ENCODE measurements around the gene HSPB8.
A peak's percentile ranks its signal among the peaks of the same experiment; 100 is the strongest.
"Not testable (repeated sequence)": the region's sequence is repeated elsewhere in the genome, so short reads cannot be mapped to it uniquely, and the experiment has no call there.

The HSPB8 gene

DNA sequence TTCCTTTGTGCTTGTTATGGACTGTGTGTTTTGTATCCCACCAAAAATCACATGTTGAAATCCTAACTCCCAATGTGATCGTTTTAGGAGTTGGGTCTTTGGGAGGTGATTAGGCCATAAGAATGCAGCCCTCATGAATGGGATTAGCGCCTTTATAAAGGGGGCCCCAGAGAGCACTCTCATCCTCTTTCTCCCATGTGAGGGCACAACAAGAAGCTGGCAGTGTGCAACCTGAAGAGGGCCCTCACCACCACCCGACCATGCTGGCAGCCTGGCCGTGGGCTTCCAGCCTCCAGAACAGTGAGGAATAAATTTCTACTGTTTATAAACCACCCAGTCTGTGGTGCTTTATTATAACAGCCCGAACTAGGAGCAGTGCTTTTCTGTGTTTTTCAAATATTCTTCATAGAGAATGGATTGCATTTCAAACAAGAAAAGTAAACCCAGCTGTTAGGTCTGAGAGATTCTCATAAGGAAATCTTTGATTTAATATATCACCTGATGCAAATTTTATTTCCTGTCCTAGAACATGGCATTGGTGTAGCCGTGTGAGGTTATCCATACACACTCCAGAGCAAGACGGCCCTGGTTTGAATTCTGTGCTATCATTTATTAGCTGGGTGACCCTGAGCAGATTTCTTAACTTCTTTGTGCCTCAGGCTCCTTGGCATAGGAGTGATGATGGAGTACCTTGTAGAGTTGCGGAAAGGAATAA, 27.8 kb downstream of the HSPB8 start:
- no peak for DNase-seq (ENCODE audit: low read depth)

GRCh38 chr12:119207063-119207560, 28.4 kb downstream of the HSPB8 start:
- no peak for DNase-seq (ENCODE audit: low read depth)

- peak; percentile 1 for DNase-seq (ENCODE audit: low read depth)
These were observed 29.9 kb downstream of the HSPB8 start for GRCh38 chr12:119208626-119209061.

DNA sequence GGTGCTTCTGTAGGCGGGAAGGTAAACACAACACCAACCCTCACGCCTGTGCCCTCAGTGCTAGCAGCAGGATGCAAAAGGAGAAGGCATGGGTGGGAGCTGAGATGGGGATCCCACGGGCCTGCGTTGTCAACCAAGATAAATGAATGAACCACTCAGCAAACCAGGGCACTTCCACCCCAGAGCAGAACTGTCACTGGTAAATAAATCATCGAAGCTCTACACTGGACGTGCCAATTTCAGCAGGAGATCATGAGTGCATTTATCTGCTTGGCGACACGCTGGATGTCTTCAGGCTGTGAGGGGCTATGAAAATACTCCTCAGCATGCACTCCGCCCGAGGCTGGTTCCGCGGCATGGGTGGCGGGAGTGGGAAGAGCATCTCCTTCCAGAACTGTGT, 33.2 kb downstream of the HSPB8 start:
- DNase-seq (ENCODE audit: low read depth) = no peak

DNA sequence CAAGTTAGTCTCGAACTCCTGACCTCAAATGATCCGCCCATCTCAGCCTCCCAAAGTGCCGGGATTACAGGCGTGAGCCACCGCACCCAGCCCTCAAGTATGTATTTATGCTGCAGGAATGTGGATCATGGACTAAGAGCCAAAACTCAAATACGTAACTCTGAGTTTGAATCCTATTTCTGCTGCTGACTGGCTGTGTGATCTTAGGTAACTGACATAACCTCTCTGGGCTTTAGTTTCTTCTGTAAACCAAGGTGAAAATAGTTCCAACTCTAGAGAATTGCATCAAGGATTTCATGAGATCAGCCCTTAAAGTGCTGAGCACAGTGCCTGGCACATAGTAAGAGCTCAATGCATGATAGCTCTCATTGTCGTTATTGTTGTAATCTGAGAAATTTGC, 37.4 kb downstream of the HSPB8 start:
- no peak for DNase-seq (ENCODE audit: low read depth)

DNA sequence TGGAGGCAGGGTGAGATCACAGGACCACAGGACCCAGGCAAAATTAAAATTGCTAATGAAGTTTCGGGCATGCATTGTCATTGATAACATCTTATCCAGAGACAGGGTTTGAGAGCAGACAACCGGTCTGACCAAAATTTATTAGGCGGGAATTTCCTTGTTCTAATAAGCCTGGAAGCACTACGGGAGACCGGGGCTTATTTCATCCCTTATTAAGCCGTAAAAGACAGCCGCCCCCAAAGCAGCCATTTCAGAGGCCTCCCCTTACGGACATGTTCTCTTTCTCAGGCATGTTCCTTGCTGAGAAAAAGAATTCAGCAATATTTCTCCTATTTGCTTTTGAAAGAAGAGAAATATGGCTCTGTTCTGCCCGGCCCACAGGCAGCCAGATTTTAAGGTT, 40.1 kb downstream of the HSPB8 start:
- DNase-seq (ENCODE audit: low read depth) = not testable (repeated sequence)

GRCh38 chr12:119222222-119222951, 43.7 kb downstream of the HSPB8 start:
- DNase-seq (ENCODE audit: low read depth) = no peak

GRCh38 chr12:119225454-119225853, 46.7 kb downstream of the HSPB8 start:
- DNase-seq (ENCODE audit: low read depth) = no peak

- DNase-seq (ENCODE audit: low read depth) = no peak
These were observed 48.6 kb downstream of the HSPB8 start for GRCh38 chr12:119227292-119227691.

- DNase-seq (ENCODE audit: low read depth) = no peak
These were observed 50.5 kb downstream of the HSPB8 start for GRCh38 chr12:119229205-119229604.

- peak; percentile 8 for DNase-seq (ENCODE audit: low read depth)
These were observed 51.1 kb downstream of the HSPB8 start for GRCh38 chr12:119229837-119230236.

DNA sequence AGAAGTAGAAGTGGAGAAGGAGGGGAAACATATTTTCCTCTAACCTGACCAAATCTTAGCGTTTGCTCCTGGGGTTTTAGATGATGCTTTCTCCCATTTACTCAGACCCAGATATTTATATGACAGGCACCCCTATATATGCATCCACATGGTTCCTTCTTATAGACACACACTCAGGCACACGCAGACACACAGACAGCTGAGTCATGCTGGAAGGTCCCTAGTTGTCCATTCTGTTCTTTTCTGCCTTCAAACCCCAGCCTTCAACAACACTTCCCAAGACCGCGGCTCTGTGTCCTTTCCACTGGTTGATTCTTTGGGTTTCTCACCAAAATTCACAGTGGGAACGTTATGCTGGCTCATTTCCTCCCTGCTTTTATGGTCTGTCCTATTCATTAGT, 52.1 kb downstream of the HSPB8 start:
- DNase-seq (ENCODE audit: low read depth) = no peak

GRCh38 chr12:119231774-119232173, 53.0 kb downstream of the HSPB8 start:
- no peak for DNase-seq (ENCODE audit: low read depth)

GRCh38 chr12:119235197-119235751, 56.5 kb downstream of the HSPB8 start:
- no peak for DNase-seq (ENCODE audit: low read depth)

GRCh38 chr12:119236372-119236771, 57.6 kb downstream of the HSPB8 start:
- no peak for DNase-seq (ENCODE audit: low read depth)

GRCh38 chr12:119239040-119239439, 60.3 kb downstream of the HSPB8 start:
- DNase-seq (ENCODE audit: low read depth) = no peak

- DNase-seq (ENCODE audit: low read depth) = no peak
These were observed 62.3 kb downstream of the HSPB8 start for GRCh38 chr12:119241049-119241448.

DNA sequence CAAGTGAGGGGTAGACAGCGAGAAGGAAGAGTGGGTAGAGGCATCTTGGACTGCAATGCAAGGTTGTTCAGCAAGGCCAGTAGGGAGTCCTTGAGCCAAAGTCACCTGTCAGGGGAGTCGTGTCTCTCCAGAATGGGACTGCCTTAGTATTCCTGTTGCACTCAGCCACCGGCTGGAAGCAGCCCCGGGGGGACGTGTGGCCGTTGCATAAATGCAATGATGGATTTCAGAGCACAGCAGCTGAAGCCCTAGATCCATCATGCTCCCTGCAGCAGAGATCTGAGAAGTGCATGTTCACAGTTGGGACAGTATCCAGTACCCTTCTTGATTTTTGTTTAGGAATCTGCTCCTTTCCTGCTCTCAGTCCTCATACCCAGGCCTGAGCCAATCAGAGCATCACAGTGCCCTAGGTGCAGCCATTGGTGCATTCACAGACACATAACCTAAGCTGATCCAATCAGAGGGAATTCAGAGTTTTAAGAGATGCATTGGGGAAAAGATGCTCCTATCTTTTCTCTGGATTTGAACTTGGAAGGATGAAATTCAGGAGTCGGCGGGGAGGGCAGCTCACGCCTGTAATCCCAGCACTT, 62.9 kb downstream of the HSPB8 start:
- DNase-seq (ENCODE audit: low read depth) = no peak
